Measurements from ENCODE around the gene PSD2. TPM values are rescaled to one million over a fixed set of nuclear protein-coding genes. Genes with fewer than 3 reads are reported as not detected.

Gene PSD2
- total RNA-seq, 1 donor from 2014 or later = not detected

DNA sequence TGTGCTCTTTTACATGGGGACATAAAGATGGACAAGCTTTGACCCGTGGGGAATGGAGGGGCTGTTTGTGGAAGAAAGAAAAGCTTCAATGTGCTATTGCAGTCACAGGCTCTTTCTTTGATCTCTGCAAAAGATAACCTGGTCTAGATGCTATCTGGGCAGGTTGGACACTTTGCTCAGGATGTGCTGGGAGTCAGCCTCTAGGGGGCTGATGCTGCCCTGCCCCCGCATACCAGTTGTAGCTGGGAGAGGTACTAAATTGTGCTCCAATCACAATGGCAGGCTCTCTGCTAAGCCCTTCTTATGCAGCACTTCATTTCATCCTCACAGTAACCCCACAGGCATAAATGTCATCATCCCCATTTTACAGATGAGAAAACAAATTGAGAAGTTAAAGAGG is 67.2 kb downstream of the PSD2 start:
- Histone ChIP-seq H3K27ac (no peak overlapping the region), H3K36me3 (no peaks in the 10 kb centered on the region), H3K4me3 (no peak overlapping the region), H3K9me3 (no peaks in the 10 kb centered on the region), H3K27me3 (no peaks in the 10 kb centered on the region), H3K4me1 (no peaks in the 10 kb centered on the region)
- DNase-seq (ENCODE audit: low spot score in 2 of 2) = no peak
- TF ChIP-seq, protein P1, sequence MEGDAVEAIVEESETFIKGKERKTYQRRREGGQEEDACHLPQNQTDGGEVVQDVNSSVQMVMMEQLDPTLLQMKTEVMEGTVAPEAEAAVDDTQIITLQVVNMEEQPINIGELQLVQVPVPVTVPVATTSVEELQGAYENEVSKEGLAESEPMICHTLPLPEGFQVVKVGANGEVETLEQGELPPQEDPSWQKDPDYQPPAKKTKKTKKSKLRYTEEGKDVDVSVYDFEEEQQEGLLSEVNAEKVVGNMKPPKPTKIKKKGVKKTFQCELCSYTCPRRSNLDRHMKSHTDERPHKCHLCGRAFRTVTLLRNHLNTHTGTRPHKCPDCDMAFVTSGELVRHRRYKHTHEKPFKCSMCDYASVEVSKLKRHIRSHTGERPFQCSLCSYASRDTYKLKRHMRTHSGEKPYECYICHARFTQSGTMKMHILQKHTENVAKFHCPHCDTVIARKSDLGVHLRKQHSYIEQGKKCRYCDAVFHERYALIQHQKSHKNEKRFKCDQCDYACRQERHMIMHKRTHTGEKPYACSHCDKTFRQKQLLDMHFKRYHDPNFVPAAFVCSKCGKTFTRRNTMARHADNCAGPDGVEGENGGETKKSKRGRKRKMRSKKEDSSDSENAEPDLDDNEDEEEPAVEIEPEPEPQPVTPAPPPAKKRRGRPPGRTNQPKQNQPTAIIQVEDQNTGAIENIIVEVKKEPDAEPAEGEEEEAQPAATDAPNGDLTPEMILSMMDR (IDR thresholded peaks at IDR 0.05) = no peak
- intact Hi-C loops (cut with DNase I) = no loop called here

DNA sequence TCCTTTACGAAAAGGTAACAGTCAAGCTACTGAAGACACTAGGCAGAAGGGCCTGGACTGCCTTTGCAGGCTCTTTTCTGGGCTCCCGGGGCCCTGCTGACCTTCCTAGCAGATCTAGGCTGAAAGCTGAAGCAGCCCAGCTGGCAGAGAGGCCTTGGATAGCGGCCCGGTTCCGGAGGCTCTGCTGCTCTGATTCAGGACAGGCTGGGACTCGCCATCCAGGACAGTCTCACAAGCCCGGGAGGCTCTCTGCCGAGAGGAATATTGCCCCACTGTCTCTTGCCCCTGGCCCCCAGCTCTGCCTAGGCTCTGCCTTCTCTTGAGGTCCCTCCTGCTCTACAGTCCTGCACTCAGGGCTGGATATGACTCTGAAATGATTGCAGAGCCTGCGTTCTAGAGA is 67.8 kb downstream of the PSD2 start:
- DNase-seq (ENCODE audit: low spot score in 2 of 2) = no peak
- no peak overlapping the region for H3K4me3 ChIP-seq
- TF ChIP-seq, protein P1 (IDR thresholded peaks at IDR 0.05) = no peak
- H3K27ac ChIP-seq = no peak overlapping the region
- intact Hi-C loops (cut with DNase I) = no loop called here
- no peaks in the 10 kb centered on the region for H3K4me1 ChIP-seq
- no peaks in the 10 kb centered on the region for H3K36me3 ChIP-seq
- H3K27me3 ChIP-seq = no peaks in the 10 kb centered on the region
- no peaks in the 10 kb centered on the region for H3K9me3 ChIP-seq

DNA sequence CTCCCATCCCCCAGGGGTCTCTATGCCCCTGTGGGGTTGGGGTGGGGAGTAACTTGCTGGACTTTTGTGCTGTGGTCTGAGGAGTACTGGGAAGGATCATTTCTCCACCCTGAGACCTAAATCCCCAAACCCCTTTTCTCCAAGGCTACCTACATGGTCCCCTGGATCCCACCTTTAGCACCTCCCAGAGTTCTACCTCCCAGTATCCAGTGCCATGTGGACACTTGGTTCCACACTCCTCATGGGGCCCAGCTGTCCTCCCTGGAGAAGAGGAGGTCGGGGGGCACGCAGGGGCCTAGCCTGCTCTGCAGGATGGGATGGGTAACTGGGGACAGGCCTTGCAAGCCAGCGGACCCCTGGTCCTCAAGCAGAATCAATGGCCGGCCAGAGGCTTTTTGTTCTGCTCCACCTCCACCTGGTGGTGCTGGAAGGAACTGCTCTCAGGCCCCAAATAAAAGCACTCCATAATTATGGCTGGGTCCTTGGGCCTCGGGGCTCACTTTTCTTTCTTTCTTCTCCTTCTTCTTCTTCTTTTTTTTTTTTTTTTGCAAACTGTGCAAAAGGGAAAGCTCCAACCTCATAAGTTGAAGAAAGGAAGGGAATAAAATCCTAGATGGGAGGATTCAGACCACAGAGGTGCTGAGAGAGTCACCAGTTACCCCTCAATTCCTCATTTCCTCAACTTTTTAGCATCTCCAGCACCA is 68.4 kb downstream of the PSD2 start:
- Histone ChIP-seq H3K4me1 (no peaks in the 10 kb centered on the region), H3K4me3 (no peak overlapping the region), H3K27me3 (no peaks in the 10 kb centered on the region), H3K27ac (no peak overlapping the region), H3K36me3 (no peaks in the 10 kb centered on the region), H3K9me3 (no peaks in the 10 kb centered on the region)
- TF ChIP-seq, protein P1 (IDR thresholded peaks at IDR 0.05) = peak; percentile 75 to 95 (median 95)
- peak in 1 of 2 donors; percentile 79 for DNase-seq (ENCODE audit: low spot score in 2 of 2)
- intact Hi-C loops (cut with DNase I) = loop anchor here (1.0 kb wide), 1 partner anchor 77 kb away; no protein-coding TSS in a partner anchor

DNA sequence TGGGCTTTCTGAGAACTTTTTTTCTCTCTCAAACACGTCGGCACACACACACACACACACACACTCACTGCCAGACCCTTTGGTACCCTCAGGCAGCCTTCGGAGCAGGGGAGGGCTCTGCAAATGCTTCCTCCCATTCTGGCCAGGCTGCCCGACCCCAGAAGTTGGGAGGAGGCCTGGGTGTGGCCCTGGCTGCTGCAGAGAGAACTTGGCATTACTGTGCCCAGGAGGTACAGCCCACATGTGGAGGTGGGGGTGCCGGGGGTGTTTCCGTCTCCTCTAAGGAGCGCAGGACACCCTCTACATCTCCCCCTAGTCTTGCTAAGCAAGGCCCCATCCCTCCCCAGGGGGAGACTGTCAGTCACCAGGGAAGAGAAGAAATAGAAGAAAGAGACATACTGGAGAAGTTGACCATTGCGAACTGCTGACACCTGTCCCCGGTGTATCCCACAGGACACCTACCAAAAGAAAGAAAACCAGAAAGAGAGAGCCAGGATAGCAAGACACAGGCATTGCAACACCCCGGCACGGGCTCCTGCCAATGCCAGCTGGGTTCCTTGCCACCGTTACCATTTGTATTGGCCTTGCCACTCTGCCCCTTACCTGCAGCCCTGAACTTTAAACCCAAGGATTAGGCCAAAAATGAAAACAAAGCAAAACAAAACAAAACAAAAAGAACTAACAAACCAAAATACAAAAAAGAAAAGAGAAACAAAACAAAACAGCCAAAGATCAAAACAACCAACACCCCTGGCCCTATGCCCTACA is 69.3 kb downstream of the PSD2 start:
- no peaks in the 10 kb centered on the region for H3K4me1 ChIP-seq
- no peaks in the 10 kb centered on the region for H3K9me3 ChIP-seq
- TF ChIP-seq, protein P1 (IDR thresholded peaks at IDR 0.05) = no peak
- H3K36me3 ChIP-seq = no peaks in the 10 kb centered on the region
- intact Hi-C loops (cut with DNase I) = loop anchor here (1.0 kb wide), 1 partner anchor 78 kb away; no protein-coding TSS in a partner anchor
- H3K27ac ChIP-seq = no peak overlapping the region
- no peak for DNase-seq (ENCODE audit: low spot score in 2 of 2)
- no peaks in the 10 kb centered on the region for H3K27me3 ChIP-seq
- no peak overlapping the region for H3K4me3 ChIP-seq

DNA sequence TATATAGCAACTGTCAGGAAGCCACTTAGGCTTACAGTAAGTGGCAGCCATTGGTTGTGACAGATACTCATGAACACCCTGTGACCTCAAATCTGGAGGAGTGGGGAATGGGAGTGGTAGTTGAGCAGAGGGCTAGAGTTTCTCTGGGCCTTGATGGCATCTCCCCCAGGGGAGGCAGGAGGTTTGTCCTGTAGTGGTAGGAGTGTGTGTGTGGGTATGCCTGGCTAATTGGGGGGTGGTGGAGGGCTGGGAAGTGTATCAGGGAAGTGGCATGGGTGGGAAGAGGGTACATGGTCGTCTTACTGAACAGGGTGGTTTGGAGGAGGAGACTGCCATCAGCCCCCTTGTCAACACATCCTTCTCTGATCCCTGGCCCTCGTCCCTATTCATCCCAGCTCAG is 71.5 kb downstream of the PSD2 start:
- H3K27me3 ChIP-seq = no peaks in the 10 kb centered on the region
- no peaks in the 10 kb centered on the region for H3K36me3 ChIP-seq
- no peak overlapping the region for H3K27ac ChIP-seq
- no peak overlapping the region for H3K4me3 ChIP-seq
- TF ChIP-seq, protein P1 (IDR thresholded peaks at IDR 0.05) = no peak
- intact Hi-C loops (cut with DNase I) = no loop called here
- DNase-seq (ENCODE audit: low spot score in 2 of 2) = no peak
- H3K9me3 ChIP-seq = no peaks in the 10 kb centered on the region
- no peaks in the 10 kb centered on the region for H3K4me1 ChIP-seq

Measured in ascending aorta (tissue), 2 donors.